CD4-positive, alpha-beta T cell (primary cell): ENCODE measurements around the gene INSRR. TPM values are rescaled to one million over a fixed set of nuclear protein-coding genes. Genes with fewer than 3 reads are reported as not detected.

Source experiments
- ATAC-seq: fragments of 200-7000 bp; cut with Tn5 transposase; one replicate; pipeline ENCODE4 v1.10.0; 2022; ENCODE audit warnings: mild to moderate bottlenecking; ENCODE audit not compliant: poor library complexity
- CTCF ChIA-PET: fragments of 350-600 bp; sonication (Branson Sonifier 250); formaldehyde crosslinking; loops from one replicate; lab custom pipeline; 2021; ENCODE audit warnings: antibody characterized with exemption, inconsistent platforms; lab: Charles Lee
- POLR2A ChIA-PET: fragments of 350-600 bp; sonication (Branson Sonifier 250); formaldehyde crosslinking; loops from one replicate; lab custom pipeline; 2021; ENCODE audit warnings: antibody characterized with exemption, inconsistent platforms; lab: Charles Lee
- DNase-seq, 14 experiments: peaks; one replicate each; pipeline ENCODE4 v3.0.0-alpha.2; 2013 to 2020; ENCODE audit warnings: mixed read lengths in 2 of 14
- H3K27ac ChIP-seq, 2 donors: one replicate each; pipeline versions ENCODE4 v1.5.1 to v1.7.0; 2013; ENCODE audit warnings: low read length in 2 of 2, low read depth in 1 of 2, mild to moderate bottlenecking in 1 of 2
- H3K27me3 ChIP-seq, 2 experiments: 1 replicate in 1 of 2; 2 replicates in 1 of 2; pipeline versions ENCODE4 v1.6.1 to v1.7.0; 2013; ENCODE audit warnings: low read length in 2 of 2, control low read depth in 1 of 2, mild to moderate bottlenecking in 1 of 2, moderate library complexity in 1 of 2; ENCODE audit not compliant: insufficient read depth in 2 of 2, control insufficient read depth in 1 of 2
- H3K36me3 ChIP-seq: one replicate; pipeline ENCODE4 v1.6.1; 2013; ENCODE audit warnings: low read length, control low read depth; ENCODE audit not compliant: insufficient read depth
- H3K4me1 ChIP-seq: one replicate; pipeline ENCODE4 v1.6.1; 2013; ENCODE audit warnings: low read length, control low read depth; ENCODE audit not compliant: insufficient read depth
- H3K4me3 ChIP-seq: one replicate; pipeline ENCODE4 v1.5.1; 2013; ENCODE audit warnings: mild to moderate bottlenecking, low read length, moderate library complexity
- H3K9me3 ChIP-seq, 2 experiments: 1 replicate in 1 of 2; 2 replicates in 1 of 2; pipeline versions ENCODE4 v1.6.1 to v1.7.0; 2013; ENCODE audit warnings: low read length in 2 of 2, mild to moderate bottlenecking in 2 of 2, control low read depth in 1 of 2, moderate library complexity in 1 of 2; ENCODE audit not compliant: control insufficient read depth in 1 of 2, insufficient read depth in 1 of 2
- H3K27ac Mint-ChIP-seq: one replicate; pipeline ENCODE4 v1.8.0; 2020; ENCODE audit warnings: mixed read lengths
- H3K27me3 Mint-ChIP-seq: one replicate; pipeline ENCODE4 v1.8.0; 2021; ENCODE audit warnings: mixed read lengths
- H3K36me3 Mint-ChIP-seq: one replicate; pipeline ENCODE4 v1.8.0; 2021; ENCODE audit warnings: low read depth, mixed read lengths
- H3K4me1 Mint-ChIP-seq: one replicate; pipeline ENCODE4 v1.8.0; 2021; ENCODE audit warnings: low read depth, mixed read lengths
- H3K4me3 Mint-ChIP-seq: one replicate; pipeline ENCODE4 v1.8.0; 2020; ENCODE audit warnings: mild to moderate bottlenecking, mixed read lengths
- H3K9me3 Mint-ChIP-seq: one replicate; pipeline ENCODE4 v1.8.0; 2020; ENCODE audit warnings: mixed read lengths
- intact Hi-C, 2 experiments: fragments of 100-400 bp; cut with DNase I in 1 of 2; cut with micrococcal nuclease in 1 of 2; formaldehyde crosslinking; loops; one replicate each; pipeline versions ENCODE4 v1.15.1 to v1.9.0; 2023 to 2025; cut with DNase I, micrococcal nuclease
- total RNA-seq, 174 experiments: library from RNA in 2 of 174; stranded (reverse) in 2 of 174; gene quantifications; one replicate each; pipeline ENCODE4 v1.2.3 and lab custom pipeline; 2021 to 2026
- TF ChIP-seq, protein P1 (sequence below): fragments of 200-600 bp; IDR thresholded peaks from one replicate; pipeline ENCODE4 v1.8.0; 2022; ENCODE audit warnings: antibody characterized with exemption, mild to moderate bottlenecking

Gene INSRR
- total RNA-seq, 2 experiments from 2014 or later: not detected

DNA sequence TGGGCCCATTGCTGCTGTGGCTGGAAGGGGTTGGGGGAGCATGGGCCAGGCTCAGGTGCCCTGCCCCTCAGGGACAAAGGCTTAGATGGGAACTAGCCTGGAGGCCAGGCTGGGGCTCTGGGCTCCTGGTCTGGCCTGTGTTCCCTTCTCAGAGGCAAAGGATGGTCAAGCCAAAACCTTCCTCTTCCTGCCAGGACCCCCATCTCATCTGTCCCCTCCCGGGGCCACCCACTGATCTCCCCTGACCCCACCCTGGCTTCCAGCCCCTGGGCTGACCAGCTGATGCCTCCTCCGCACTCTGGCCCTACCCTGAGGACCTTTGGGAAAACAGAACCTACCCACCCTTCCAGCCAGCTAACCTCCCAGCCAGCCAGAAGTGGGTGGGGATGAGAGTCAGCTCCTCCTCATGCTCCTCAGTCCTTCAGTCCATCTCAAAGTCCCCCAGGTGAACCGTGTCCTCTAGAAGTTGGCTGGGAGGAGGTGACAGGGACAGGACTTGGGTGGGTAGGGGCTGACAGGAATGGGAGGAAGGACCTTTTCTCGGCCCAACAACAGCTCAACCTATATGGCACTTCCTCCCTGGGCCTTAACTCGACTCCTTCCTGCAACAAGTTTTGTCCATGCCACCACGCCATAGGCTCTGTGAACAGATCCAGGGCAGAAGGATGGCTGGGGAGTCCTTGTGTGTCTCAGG lies 42.1 kb upstream of the INSRR start:
- peaks cover 32% of the 10 kb centered on the region for H3K27me3 Mint-ChIP-seq
- H3K4me3 Mint-ChIP-seq: no peak overlapping the region
- Histone ChIP-seq H3K9me3 (peaks cover 0 to under 1% of the 10 kb centered on the region in 2 experiments), H3K27me3 (peaks cover 0 to 5% of the 10 kb centered on the region in 2 experiments), H3K27ac (no peak overlapping the region), H3K4me1 (peaks cover 3% of the 10 kb centered on the region), H3K4me3 (no peak overlapping the region), H3K36me3 (no peaks in the 10 kb centered on the region)
- H3K4me1 Mint-ChIP-seq: peaks cover 3% of the 10 kb centered on the region
- ATAC-seq (no peak), DNase-seq (no peak)
- intact Hi-C loops: no loop called here
- no peaks in the 10 kb centered on the region for H3K9me3 Mint-ChIP-seq
- POLR2A ChIA-PET: no interaction called here
- H3K27ac Mint-ChIP-seq: no peak overlapping the region
- CTCF ChIA-PET: interaction anchor here (0.8 kb wide), 1 partner anchor 33 kb away, joined by 3 read pairs; no protein-coding TSS in a partner anchor
- no peaks in the 10 kb centered on the region for H3K36me3 Mint-ChIP-seq
- TF ChIP-seq, protein P1, sequence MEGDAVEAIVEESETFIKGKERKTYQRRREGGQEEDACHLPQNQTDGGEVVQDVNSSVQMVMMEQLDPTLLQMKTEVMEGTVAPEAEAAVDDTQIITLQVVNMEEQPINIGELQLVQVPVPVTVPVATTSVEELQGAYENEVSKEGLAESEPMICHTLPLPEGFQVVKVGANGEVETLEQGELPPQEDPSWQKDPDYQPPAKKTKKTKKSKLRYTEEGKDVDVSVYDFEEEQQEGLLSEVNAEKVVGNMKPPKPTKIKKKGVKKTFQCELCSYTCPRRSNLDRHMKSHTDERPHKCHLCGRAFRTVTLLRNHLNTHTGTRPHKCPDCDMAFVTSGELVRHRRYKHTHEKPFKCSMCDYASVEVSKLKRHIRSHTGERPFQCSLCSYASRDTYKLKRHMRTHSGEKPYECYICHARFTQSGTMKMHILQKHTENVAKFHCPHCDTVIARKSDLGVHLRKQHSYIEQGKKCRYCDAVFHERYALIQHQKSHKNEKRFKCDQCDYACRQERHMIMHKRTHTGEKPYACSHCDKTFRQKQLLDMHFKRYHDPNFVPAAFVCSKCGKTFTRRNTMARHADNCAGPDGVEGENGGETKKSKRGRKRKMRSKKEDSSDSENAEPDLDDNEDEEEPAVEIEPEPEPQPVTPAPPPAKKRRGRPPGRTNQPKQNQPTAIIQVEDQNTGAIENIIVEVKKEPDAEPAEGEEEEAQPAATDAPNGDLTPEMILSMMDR: no peak

DNA sequence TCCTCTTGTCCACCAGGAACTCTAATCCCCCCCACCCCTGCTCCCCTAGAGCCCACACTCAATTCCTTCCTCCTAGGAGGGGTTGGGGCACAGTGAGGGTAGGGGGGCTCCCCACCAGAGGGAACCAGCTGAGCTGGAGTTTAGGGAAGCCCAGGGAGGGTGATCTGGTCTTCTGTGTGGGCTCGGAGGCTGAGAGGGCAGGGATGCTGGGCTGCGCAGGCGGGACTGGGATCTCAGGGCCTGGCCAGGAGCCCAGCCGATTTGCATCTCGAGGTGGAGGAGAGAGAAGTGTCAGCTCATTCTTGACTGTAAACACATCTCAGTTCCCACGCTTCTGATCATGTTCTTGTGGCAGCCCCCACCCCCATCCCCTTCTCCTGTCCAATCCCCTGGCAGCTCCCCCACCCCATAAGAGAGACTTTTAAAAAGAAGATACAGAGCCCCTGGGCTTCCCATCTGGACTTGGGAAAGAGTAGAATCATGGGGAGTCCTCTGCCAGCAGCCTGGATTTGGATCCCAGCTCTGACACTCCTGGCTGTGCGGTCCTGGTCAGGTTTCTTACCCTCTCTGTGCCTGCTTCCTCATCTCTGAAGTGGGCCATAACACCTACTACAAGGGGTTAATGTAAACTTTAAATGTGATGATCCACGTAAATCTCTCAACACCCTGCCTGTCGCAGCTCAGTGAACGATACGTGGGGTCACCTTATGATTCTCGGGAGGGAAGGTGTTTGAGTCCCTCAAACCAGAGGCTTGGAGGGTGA lies 41.2 kb upstream of the INSRR start:
- Histone ChIP-seq H3K9me3 (no peaks in the 10 kb centered on the region), H3K36me3 (no peaks in the 10 kb centered on the region), H3K4me1 (peaks cover 3% of the 10 kb centered on the region), H3K4me3 (no peak overlapping the region), H3K27me3 (peaks cover 0 to 7% of the 10 kb centered on the region in 2 experiments), H3K27ac (no peak overlapping the region)
- ChIA-PET POLR2A (no interaction called here), CTCF (interaction anchor here (2.1 kb wide), 1 partner anchor 10 kb away, joined by 6 read pairs; no protein-coding TSS in a partner anchor)
- Mint-ChIP-seq H3K27ac (no peak overlapping the region), H3K36me3 (no peaks in the 10 kb centered on the region), H3K4me1 (peaks cover 3% of the 10 kb centered on the region), H3K4me3 (no peak overlapping the region), H3K9me3 (no peaks in the 10 kb centered on the region), H3K27me3 (peaks cover 39% of the 10 kb centered on the region)
- TF ChIP-seq, protein P1: no peak
- intact Hi-C loops: no loop called here
- no peak for ATAC-seq
- DNase-seq: no peak

GRCh38 chr1:156898971-156899664 lies 40.2 kb upstream of the INSRR start:
- H3K4me3 Mint-ChIP-seq: no peak overlapping the region
- no peaks in the 10 kb centered on the region for H3K36me3 ChIP-seq
- no peaks in the 10 kb centered on the region for H3K9me3 Mint-ChIP-seq
- ATAC-seq (no peak), DNase-seq (no peak)
- H3K27ac ChIP-seq: no peak overlapping the region
- H3K4me1 Mint-ChIP-seq: peaks cover 6% of the 10 kb centered on the region
- TF ChIP-seq, protein P1: no peak
- H3K36me3 Mint-ChIP-seq: no peaks in the 10 kb centered on the region
- no peak overlapping the region for H3K27ac Mint-ChIP-seq
- H3K4me3 ChIP-seq: no peak overlapping the region
- H3K27me3 ChIP-seq: peaks cover 3 to 17% of the 10 kb centered on the region in 2 experiments
- peaks cover 3% of the 10 kb centered on the region for H3K4me1 ChIP-seq
- H3K27me3 Mint-ChIP-seq: peaks cover 48% of the 10 kb centered on the region
- intact Hi-C loops: no loop called here
- CTCF ChIA-PET: interaction anchor here (2.1 kb wide), 1 partner anchor 11 kb away, joined by 6 read pairs; no protein-coding TSS in a partner anchor
- no peaks in the 10 kb centered on the region for H3K9me3 ChIP-seq
- POLR2A ChIA-PET: no interaction called here
